22Rv1 (cell line): ENCODE data around the gene MTARC1.

Source experiments
- ZFX ChIP-seq: fragments of 450-650 bp; IDR thresholded peaks from 2 replicates; pipeline ENCODE4 v1.6.1; 2017; ENCODE audit warnings: antibody characterized with exemption, borderline replicate concordance
- TF ChIP-seq, protein P1 (sequence below): fragments of 450-650 bp; IDR thresholded peaks from 2 replicates; pipeline ENCODE4 v1.5.1; 2017; ENCODE audit warnings: mild to moderate bottlenecking

DNA sequence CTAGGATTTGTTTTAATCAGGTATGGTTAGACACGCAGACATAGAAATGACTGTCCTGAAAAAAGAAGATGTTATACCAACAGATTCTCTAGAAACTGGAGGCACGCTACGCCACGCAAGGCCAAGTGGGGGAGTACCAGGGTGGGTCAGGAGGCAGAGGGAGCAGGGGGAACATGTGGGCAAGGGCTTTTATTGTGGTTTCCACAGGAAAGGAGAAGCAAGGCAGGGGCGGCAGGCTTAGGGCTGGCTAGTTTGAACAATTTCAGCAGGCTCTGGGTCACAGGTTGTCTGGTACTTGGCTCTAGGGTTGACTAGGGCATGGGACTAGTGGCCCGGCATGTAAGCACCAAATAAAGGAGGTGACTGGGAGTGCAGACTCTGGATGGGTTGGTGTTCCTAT, 31.4 kb upstream of the MTARC1 start:
- TF ChIP-seq, protein P1, sequence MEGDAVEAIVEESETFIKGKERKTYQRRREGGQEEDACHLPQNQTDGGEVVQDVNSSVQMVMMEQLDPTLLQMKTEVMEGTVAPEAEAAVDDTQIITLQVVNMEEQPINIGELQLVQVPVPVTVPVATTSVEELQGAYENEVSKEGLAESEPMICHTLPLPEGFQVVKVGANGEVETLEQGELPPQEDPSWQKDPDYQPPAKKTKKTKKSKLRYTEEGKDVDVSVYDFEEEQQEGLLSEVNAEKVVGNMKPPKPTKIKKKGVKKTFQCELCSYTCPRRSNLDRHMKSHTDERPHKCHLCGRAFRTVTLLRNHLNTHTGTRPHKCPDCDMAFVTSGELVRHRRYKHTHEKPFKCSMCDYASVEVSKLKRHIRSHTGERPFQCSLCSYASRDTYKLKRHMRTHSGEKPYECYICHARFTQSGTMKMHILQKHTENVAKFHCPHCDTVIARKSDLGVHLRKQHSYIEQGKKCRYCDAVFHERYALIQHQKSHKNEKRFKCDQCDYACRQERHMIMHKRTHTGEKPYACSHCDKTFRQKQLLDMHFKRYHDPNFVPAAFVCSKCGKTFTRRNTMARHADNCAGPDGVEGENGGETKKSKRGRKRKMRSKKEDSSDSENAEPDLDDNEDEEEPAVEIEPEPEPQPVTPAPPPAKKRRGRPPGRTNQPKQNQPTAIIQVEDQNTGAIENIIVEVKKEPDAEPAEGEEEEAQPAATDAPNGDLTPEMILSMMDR = no peak
- TF ChIP-seq ZFX = no peak
